ENCODE results near the gene TAS1R3.

Gene TAS1R3

DNA sequence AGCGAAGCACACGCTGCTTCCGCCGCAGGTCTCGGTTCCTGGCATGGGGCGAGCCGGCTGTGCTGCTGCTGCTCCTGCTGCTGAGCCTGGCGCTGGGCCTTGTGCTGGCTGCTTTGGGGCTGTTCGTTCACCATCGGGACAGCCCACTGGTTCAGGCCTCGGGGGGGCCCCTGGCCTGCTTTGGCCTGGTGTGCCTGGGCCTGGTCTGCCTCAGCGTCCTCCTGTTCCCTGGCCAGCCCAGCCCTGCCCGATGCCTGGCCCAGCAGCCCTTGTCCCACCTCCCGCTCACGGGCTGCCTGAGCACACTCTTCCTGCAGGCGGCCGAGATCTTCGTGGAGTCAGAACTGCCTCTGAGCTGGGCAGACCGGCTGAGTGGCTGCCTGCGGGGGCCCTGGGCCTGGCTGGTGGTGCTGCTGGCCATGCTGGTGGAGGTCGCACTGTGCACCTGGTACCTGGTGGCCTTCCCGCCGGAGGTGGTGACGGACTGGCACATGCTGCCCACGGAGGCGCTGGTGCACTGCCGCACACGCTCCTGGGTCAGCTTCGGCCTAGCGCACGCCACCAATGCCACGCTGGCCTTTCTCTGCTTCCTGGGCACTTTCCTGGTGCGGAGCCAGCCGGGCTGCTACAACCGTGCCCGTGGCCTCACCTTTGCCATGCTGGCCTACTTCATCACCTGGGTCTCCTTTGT is 2.6 kb downstream of the TAS1R3 start:
- no peak overlapping the region for H3K4me3 ChIP-seq (ENCODE audit: low read depth, low read length)
- no peak for TF ChIP-seq CTCF (IDR thresholded peaks at IDR 0.05; ENCODE audit: low read depth, low read length, missing control alignments)
- in situ Hi-C loops (cut with HindIII; ENCODE audit: low sequenced_read_pairs): no loop called here
- no peak for DNase-seq (ENCODE audit: low read depth)

GRCh38 chr1:1334835-1335234 is 3.8 kb downstream of the TAS1R3 start:
- in situ Hi-C loops (cut with HindIII; ENCODE audit: low sequenced_read_pairs): no loop called here
- no peak for TF ChIP-seq CTCF (IDR thresholded peaks at IDR 0.05; ENCODE audit: low read depth, low read length, missing control alignments)

GRCh38 chr1:1335283-1335682 is 4.2 kb downstream of the TAS1R3 start:
- no peak overlapping the region for H3K4me3 ChIP-seq (ENCODE audit: low read depth, low read length)
- TF ChIP-seq CTCF (IDR thresholded peaks at IDR 0.05; ENCODE audit: low read depth, low read length, missing control alignments): no peak
- no peak for DNase-seq (ENCODE audit: low read depth)
- in situ Hi-C loops (cut with HindIII; ENCODE audit: low sequenced_read_pairs): no loop called here

More at GRCh38 chr1:1334835-1335234, 3.8 kb downstream of the TAS1R3 start:
- no peak overlapping the region for H3K4me3 ChIP-seq (ENCODE audit: low read depth, low read length)
- DNase-seq (ENCODE audit: low read depth): no peak

- in situ Hi-C loops (cut with HindIII; ENCODE audit: low sequenced_read_pairs): no loop called here
- TF ChIP-seq CTCF (IDR thresholded peaks at IDR 0.05; ENCODE audit: low read depth, low read length, missing control alignments): no peak
- no peak overlapping the region for H3K4me3 ChIP-seq (ENCODE audit: low read depth, low read length)
- no peak for DNase-seq (ENCODE audit: low read depth)
Observed at GRCh38 chr1:1335792-1336248, 4.7 kb downstream of the TAS1R3 start.

DNA sequence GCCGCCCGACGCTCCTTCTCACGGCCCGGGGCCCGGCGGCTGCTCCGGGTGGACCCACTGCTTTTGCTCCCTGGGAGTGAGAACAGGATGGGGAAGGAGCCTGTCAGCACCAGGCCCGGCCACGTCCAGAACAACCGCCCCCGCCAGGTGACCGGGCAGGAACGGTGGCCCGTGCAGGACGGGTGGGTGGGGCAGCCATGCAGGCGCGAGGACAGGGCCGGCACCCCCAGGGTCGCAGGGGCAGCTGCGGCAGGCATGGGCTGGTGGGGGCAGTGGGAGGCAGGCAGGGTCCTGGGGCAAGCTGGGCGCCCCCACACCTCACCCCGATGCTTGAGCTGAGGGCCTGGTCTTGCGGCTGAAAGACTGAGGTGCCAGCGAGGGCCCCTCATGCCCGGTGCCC is 5.4 kb downstream of the TAS1R3 start:
- no peak for TF ChIP-seq CTCF (IDR thresholded peaks at IDR 0.05; ENCODE audit: low read depth, low read length, missing control alignments)
- in situ Hi-C loops (cut with HindIII; ENCODE audit: low sequenced_read_pairs): no loop called here
- no peak for DNase-seq (ENCODE audit: low read depth)
- no peak overlapping the region for H3K4me3 ChIP-seq (ENCODE audit: low read depth, low read length)

DNA sequence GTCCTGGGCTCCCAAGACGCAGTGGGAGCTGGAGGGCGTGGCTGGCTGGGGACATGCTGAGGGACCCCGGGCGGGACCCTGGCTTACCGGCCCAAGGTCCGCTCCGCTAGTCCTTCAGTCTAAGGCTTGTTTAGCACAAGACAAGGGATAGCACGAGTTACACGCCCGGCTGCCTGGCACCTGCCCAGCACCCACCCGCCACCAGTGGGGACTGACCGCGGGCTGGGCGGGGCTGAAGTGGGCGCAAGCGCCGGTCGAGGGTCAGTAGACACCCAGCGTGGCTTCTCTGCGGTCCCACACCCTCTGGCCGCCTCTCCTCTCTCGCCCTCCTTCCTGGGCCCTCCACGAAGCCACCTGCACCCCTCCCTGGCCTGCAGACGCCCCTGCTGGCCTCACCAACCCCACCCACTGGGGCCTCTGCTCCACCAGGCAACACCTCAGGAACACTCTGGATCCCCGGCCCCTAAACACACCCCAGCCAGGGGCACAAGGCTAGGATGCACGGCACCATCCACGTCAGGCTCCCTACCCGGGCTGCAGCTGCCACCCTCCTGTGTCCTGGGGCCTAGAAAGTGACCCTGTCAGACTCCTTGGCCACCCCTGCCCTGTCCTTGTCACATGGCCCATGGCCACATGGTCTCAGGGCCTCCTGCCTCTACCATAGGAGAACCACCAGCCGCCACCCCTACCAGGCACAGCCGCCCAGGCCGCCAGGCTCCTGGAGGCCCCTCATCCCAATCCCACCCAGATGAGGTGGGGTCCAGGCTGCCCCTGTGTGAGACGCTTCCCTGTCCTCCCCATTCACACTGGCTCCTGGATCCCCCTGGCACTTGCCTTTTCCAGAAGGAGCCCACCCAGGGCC is 6.1 kb downstream of the TAS1R3 start:
- in situ Hi-C loops (cut with HindIII; ENCODE audit: low sequenced_read_pairs): no loop called here
- H3K4me3 ChIP-seq (ENCODE audit: low read depth, low read length): no peak overlapping the region
- DNase-seq (ENCODE audit: low read depth): no peak
- TF ChIP-seq CTCF (IDR thresholded peaks at IDR 0.05; ENCODE audit: low read depth, low read length, missing control alignments): no peak
